Putamen (tissue), 1 donor: ENCODE measurements around the gene HIP1.
"Not testable (repeated sequence)": the region's sequence is repeated elsewhere in the genome, so short reads cannot be mapped to it uniquely, and the experiment has no call there.

Experiments
- DNase-seq: peaks from one replicate; pipeline ENCODE4 v3.0.0-alpha.2; 2016; ENCODE audit warnings: low spot score

HIP1 gene

DNA sequence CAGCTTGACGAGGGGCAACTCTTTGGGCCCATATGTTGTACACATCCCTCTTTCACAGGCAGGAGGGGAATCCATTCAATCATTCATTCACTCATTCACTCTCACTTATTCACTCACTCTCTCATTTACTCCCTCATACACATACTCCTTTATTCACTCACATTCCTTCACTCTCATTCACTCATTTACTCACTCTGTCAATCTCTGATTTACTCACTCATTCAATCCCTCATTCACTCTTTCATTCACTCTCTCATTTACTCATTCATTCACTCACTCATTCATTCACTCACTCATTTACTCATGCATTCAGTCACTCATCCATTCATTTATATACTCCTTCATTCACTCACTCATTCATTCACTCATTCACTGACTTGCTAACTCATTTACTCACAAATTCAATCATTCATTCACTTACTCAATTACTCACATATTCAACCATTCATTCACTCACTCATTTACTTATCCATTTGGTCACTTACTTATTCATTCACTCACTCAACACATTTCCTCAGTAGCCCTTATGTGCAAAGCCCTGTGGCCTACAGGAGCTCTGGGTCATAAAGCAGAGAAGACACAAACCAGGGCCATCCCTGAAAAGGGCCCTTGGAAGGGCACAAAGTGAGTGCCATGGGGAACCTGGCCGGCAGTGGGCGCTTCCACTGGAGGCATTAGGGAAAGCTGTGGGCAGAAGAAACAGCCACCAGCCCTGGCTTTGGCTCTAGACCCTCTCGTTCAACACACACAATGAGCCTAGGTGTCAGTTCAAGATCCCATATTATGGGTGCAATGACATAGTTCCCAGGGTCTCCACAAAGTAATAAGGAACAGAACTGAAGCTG lies 26.0 kb downstream of the HIP1 start:
- DNase-seq: no peak

DNA sequence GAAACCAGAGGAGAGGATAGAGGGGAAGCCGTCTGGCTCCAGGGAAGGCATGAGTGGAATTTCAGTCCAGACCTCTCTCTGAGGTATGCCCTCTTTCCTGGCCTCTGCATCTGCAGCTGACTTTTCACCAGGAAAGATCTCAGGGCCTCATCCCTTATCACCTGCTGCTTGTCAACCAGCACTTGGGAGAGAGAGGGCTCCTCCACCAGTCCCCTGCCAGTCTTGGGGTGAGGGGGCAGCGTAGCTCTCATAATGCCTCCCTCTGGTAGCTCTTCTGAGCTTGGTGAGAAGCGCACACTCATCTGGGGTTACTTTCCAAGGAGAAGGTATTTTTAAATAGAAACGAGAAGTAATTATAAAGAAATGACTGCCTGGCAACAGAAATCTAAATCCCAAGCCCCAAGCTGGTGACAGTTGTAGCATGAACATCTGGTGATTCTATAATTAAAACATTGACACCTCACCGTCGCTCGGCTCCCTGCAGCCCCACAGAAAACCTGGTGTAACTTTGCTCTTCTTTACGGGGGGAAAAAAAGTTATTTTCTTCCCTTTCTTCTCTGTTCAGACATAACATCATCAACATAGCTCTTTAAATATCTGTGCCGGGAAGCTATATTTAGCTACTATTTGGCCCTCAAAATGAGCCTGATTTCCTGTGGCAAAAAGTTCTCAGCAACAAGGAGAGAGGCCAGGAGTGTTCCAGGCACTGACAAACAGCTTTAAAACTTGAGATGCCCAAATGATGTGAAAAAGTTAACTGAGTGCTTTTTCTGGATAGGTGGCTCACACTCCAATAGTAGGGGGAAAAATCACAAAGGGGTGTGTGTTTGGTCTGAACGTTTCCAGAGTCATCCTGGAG lies 26.9 kb downstream of the HIP1 start:
- DNase-seq: no peak

DNA sequence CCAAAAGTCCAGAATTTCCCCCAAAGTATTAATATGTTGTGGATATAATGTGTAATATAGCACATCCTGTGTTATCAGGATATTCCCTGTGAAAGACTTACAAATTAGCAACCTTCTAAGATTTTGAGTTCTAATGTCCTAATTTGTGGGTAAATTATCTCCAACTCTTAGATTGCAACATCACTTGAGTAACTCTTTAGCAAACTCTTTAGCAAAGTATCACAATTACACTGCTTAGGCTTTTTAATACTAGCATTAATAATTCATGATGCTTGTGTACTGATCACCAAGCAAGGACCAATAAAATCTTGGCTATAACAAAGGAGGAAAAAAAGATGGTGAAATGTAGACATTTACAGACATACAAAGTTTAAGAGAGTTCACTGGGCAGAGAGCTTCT lies 27.7 kb downstream of the HIP1 start:
- DNase-seq: no peak

DNA sequence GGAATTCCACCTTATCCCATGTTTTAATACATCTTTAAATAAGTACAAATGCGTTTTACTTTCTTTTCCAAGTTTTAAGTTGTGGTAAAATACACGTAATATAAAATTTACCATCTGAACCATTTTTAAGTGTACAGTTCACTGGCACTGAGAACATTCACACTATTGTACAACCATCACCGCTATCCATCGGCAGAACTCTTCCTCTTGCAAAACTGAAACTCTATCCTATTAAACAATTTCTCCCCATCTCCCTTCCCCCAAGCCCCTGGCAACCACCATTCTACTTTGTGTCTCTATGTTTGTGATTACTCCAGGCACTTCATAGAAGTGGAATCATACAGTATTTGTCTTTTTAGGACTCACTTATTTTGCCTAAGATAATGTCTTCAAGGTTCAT lies 33.8 kb downstream of the HIP1 start:
- no peak for DNase-seq

DNA sequence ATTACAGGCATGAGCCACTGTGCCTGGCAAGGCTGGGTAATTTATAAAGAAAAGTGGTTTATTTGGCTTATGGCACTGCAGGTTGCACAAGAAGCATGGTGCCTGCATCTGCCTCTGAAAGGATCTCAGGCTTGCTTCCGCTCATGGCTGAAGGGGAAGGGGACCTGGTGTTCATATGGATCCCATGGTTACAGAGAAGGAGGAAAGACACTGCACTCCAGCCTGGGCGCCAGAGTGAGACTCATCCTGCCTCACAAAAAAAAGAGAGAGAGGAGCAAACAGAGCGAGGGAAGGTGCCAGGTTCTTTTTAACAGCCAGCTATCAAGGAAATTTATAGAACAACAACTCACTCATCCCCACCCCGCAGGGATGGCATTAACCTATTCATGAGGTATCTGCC lies 36.2 kb downstream of the HIP1 start:
- DNase-seq: no peak

DNA sequence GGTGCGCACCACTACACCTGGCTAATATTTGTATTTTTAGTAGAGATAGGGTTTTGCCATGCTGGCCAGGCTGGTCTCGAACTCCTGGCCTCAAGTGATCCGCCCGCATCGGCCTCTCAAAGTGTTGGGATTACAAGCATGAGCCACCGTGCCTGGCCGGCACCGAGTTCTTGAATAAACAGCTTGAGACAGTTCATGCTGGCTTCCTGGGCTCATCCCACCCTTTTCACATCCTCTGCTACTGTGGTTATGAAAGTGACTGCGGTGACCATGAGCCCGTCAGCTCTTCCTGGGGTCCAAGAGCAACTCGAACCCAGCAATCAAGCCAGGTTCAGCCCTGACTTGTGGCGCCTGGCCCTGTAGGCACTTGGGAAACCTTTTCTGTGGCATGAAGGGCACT lies 38.7 kb downstream of the HIP1 start:
- DNase-seq: no peak

DNA sequence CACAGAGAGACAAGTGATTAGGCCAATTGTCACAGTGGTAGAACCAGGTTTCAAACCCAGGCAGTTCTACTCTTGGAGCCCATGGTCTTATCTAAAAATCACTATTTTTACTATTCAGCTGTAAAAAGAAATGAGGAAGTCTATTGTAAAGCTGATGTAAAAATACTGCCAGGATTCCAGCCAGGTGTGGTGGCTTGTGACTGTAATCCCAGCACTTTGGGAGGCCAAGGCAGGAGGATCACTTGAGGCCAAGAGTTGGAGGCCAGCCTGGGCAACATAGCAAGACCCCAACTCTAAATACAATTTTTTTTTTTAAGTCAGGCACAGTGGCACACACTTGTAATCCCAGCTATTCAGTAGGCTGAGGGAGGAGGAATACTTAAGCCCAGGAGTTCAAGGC lies 40.4 kb downstream of the HIP1 start:
- no peak for DNase-seq

DNA sequence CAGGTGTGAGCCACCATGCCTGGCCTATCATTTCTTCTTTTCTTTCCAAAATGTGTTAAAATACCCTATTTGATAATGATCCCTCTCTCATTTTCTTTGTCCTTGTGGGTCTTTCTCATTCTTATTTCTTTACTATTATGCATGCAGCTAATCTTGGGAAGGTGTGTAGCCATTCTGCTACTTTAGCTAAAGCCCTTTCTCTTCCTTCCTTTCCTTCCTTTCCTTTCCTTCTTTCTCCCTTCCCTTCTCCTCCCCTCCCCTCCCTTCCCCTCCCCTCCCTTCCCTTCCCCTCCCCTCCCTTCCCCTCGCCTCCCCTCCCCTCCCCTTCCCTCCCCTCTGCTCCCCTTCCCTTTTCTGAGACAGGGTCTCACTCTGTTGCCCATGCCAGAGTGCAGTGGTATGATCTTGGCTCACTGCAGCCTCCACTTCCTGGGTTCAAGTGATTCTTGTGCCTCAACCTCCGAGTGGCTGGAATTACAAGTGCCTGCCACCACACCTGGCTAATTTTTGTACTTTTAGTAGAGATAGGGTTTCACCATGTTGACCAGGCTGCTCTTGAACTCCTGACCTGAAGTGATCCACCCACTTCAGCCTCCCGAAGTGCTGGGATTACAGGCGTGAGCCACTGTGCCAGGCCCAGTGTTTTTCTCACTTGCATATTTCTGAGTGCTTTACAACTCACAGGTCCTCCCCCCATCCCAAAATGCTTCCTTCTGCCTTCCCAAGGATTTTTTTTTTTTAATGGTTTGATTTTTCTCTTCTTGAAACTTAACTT lies 42.3 kb downstream of the HIP1 start:
- no peak for DNase-seq

DNA sequence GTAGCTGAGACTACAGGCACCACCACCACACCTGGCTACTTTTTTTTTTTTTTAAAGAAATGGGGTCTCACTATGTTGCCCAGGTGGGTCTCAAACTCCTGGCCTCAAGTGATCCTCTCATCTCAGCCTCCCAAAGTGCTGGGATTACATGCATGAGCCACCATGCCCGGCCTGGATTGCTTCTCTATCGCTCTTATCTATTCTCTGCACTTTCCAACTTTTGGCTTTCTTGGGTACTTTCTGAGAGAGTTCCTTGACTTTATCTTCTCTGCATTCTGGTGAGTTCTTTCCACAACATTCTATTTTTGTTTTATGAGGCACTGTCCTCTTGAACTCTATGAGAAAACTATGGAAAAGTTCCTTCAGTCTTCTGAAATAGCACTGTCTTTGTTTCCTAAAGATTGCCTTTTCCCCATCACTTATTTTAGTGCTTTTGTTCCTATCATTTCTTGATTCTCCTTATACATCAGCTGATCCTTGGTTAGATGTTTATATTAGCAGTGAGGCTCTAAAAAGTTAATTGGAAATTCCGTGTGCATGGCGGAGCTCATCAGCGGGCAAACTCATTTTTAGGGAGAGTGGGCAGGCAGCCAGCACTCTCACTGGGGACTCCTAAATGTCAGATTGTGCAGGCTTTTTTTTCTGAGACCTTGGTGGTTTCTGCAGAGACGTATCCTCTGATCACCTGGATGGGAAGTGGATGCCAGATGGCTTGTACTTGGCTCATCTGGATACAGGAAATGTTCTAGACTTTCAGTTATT lies 43.9 kb downstream of the HIP1 start:
- no peak for DNase-seq

DNA sequence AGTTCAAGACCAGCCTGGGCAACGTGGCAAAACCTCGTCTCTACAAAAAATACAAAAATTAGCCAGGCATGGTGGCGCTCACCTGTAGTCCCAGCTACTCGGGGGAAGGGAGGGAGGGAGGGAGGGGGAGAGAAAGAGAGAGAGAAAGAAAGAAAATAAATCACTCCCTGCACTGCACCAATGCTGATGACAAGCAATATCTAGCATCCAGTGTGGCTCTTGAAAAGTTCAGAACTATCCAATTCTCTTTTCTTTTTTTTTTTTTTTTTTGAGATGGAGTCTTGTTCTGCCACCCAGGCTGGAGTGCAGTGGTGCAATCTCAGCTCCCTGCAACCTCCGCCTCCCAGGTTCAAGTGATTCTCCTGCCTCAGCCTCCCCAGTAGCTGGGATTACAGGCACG lies 45.1 kb downstream of the HIP1 start:
- not testable (repeated sequence) for DNase-seq

DNA sequence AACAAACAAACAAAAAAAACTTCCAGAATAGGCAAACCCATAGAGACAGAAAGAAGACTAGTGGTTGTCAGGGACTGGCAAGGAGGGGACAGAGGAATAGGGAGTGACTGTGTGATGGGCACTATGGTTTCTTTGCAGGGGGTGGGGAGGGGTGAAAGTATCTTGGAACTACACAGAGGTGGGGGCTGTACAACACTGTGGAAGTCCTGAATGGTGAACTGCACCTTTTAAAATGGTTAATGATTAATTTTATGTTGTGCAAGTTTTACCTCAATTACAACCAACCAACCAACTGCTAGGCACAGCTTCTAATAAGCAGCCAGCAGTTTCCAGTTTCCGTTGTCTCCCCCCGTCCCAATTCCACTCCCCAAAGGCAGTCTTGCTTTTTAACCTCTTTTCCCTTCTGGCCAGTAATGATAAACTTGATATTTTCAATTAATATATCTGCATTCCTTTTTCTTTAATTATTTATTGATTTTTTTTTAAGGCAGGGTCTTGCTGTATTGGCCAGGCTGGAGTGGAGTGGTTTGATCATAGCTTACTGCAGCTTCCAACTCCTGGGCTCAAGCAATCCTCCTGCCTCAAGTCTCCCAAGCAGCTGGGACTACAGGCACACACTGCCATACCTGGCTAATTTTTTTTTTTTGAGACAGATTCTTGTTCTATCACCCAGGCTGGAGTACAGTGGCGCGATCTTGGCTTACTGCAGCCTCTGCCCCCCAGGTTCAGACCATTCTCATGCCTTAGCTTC lies 46.8 kb downstream of the HIP1 start:
- DNase-seq: no peak

DNA sequence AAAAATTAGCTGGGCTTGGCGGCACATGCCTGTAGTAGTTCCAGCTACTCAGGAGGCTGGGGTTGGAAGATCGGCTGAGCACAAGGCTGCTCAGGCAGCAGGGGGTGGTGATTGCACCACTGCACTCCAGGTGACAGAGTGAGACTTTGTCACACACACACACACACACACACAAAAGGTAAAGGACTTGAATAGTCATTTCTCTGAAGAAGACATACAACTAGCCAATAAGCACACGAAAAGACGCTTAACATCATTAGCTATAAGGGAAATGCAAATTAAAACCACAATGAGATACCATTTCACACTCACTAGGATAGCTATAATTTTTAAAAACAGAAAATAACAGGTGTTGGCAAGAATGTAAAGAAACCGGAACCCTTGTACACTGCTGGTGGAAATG lies 48.6 kb downstream of the HIP1 start:
- DNase-seq: no peak

DNA sequence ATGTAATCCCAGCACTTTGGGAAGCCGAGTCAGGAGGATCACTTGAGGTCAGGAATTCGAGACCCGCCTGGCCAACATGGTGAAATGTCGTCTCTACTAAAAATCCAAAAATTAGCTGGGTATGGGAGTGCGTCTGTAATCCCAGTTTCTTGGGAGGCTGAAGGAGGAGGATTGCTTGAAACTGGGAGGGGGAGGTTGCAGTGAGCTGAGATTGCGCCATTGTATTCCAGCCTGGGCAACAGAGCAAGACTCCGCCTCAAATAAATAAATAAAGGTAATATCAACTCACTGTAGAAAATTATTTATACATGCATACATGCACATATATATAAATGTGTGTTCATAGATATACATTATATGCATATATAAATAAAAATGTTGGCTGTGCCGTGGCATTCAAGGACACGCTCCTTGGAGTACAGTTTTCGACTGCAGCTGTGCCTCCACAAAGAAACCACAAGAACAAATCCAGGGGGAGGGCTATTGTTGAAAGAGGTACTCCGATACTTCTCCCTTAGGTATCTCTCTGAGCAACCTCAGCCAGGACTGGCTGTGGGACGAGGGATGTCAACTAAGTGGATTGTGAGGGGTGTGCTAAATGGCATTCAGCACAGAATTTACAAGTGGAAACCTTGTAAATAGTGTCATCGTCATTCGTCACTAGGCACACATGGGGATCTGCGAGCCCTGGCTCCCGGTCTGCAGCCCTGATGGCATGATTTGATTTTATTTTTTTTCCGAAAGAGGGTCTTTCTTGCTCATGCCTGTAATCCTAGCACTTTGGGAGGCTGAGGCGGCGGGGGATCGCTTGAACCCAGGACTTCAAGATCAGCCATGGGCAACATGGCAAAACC lies 49.3 kb downstream of the HIP1 start:
- DNase-seq: no peak

DNA sequence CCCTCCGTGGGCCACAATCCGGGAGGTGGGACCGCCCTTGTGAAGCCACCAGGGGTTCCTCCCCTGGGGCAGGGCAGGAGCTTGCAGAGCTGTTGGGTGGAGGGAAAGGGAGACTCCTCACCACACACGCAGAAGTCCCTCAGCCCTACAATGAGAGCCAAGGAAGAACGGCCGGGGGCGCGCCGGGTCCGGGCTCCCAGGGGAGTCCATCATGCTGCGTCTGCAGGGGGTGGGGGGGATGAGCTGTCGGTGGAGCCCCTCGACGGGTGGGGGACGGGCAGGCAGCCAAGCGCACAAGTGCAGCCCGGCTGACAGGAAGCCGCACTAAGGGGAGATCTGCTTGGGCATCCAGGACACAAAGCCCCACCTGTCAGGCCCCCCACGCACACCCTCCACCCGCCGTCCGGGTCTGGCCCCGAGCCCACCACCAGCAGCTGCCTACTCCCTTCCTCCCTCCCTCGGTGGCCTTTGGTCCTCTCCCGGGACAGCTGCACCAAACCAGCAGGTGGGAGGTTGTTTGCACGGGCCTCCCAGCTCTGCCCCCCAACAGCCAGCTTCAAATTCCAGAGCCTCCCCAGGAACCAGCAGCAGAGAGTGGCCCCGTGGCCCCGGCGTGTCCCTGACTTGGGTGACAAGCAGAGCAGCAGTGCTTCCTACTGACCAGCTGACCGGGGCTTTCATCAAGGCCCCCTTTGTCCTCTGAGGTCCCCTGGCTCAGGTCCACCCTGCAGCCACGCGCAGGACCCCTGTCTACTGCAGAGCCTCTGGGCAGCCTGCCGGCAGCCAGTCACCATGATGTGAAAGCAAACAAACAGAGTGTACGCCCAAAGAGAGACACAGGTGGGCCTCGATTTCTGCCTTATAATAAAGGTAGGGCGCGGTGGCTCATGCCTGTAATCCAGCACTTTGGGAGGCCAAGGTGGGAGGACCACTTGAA lies 50.3 kb downstream of the HIP1 start:
- peak; percentile 93 for DNase-seq

DNA sequence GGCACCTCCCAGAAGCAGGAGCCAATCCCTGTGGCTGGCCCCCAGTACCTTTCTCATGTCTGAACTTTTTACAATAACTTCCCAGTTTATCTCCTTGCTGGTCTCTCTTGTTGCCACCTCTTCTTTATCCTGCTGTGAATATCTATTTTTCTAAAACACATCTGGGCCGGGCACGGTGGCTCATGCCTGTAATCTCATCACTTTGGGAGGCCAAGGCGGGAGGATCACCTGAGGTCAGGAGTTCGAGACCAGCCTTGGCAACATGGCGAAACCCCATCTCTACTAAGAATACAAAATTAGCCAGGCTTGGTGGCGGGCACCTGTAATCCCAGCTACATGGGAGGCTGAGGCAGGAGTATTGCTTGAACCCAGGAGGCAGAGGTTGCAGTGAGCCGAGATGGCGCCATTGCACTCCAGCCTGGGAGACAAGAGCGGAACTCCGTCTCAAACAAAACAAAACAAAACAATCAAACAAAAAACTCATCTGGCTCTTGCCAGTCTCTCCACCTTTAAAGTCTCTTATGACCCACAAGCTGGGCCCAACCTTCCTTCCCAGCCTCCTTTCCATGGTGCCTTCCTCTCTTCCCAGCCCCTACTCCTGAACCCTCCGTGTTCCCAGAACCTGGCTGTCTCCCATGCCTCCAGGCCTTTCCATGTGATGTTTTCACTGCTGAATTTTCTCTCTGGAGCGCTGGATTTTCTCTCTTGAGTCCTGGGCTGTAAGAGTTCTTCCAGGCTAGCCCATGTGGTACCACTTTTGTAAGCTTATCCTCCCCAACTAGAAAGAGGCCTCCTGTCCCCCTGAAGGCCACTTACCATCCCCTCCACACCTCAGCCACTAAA lies 51.3 kb downstream of the HIP1 start:
- DNase-seq: peak; percentile 47

DNA sequence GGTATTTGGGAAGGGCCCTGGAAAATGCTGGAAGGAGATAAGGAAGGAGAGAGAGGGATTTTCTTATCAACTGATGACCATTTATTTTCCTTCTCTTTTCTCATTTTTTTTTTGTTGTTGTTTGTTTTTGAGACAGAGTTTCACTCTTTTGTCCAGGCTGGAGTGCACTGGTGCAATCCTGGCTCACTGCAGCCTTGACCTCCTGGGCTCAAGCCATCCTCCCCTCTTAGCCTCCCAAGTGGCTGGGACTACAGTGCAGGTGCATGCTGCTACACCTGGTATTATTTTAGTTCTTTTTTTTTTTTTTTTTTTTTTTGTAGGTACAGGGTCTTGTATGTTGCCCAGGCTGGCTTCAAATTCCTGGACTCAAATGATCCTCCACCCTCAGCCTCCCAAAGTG lies 52.2 kb downstream of the HIP1 start:
- DNase-seq: no peak

DNA sequence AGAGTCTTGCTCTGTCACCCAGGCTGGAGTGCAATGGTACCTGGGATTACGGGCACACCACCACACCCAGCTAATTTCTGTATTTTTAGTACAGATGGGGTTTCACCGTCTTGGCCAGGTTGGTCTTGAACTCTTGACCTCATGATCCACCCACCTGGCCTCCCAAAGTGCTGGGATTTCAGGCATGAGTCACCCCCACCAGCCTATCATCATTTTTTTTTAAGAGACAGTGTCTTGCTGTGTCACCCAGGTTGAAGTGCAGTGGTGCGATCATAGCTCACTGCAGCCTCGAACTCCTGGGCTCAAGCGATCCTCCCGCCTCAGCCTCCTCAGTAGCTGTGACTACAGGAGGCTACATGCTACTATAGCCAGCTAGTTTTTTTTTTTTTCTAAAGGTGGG lies 56.7 kb downstream of the HIP1 start:
- not testable (repeated sequence) for DNase-seq

DNA sequence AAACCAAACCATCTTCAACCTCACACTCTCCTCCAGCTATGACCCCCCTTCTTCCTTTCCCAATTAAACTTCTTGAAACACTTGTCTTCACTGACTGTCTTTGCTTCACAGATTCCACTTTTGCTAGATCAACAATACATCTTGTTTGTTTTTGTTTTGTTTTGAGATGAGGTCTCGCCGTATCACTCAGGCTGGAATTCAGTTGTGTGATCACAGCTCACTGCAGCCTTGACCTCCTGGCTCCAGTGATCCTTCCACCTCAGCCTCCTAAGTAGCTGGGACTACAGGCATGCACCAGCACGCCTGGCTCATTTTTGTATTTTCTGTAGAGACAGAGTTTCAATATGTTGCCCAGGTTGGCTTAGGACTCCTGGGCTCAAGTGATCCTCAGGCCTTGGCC lies 59.7 kb downstream of the HIP1 start:
- no peak for DNase-seq
